VCaP (cell line): ENCODE data around the gene CARM1.

Source experiments
- H3K27ac ChIP-seq: fragments of 450-650 bp; 2 replicates; pipeline ENCODE4 v1.5.1; 2017
- TF ChIP-seq, protein P1 (sequence below): fragments of 450-650 bp; conservative IDR thresholded peaks from 2 replicates; pipeline ENCODE4 v1.5.1; 2017; ENCODE audit warnings: mild to moderate bottlenecking, moderate library complexity

The CARM1 gene

DNA sequence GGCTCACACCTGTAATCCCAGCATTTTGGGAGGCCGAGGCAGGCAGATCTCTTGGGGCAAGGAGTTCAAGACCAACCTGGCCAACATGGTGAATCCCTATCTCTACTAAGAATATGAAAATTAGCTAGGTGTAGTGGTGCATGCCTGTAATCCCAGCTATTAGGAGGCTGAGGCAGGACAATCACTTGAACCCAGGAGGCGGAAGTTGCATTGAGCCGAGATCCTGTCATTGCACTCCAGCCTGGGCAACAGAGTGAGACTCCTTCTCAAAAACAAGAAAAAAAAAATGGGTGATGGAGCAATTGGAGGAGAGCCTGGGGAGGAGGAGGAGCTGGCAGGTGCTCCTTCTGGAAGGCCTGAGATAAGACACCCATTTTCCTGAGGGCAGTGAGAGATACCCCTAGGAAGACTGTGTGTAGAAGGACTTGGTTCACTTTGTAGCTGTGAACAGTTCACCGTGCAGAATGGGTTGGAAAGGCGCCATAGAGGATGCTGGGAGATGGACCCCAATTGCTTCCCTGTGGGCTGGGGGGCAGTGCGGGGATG is 8.7 kb upstream of the CARM1 start:
- TF ChIP-seq, protein P1, sequence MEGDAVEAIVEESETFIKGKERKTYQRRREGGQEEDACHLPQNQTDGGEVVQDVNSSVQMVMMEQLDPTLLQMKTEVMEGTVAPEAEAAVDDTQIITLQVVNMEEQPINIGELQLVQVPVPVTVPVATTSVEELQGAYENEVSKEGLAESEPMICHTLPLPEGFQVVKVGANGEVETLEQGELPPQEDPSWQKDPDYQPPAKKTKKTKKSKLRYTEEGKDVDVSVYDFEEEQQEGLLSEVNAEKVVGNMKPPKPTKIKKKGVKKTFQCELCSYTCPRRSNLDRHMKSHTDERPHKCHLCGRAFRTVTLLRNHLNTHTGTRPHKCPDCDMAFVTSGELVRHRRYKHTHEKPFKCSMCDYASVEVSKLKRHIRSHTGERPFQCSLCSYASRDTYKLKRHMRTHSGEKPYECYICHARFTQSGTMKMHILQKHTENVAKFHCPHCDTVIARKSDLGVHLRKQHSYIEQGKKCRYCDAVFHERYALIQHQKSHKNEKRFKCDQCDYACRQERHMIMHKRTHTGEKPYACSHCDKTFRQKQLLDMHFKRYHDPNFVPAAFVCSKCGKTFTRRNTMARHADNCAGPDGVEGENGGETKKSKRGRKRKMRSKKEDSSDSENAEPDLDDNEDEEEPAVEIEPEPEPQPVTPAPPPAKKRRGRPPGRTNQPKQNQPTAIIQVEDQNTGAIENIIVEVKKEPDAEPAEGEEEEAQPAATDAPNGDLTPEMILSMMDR: no peak
- peak overlapping the region; percentile 44; the same call in 1 of the 2 replicates for H3K27ac ChIP-seq

DNA sequence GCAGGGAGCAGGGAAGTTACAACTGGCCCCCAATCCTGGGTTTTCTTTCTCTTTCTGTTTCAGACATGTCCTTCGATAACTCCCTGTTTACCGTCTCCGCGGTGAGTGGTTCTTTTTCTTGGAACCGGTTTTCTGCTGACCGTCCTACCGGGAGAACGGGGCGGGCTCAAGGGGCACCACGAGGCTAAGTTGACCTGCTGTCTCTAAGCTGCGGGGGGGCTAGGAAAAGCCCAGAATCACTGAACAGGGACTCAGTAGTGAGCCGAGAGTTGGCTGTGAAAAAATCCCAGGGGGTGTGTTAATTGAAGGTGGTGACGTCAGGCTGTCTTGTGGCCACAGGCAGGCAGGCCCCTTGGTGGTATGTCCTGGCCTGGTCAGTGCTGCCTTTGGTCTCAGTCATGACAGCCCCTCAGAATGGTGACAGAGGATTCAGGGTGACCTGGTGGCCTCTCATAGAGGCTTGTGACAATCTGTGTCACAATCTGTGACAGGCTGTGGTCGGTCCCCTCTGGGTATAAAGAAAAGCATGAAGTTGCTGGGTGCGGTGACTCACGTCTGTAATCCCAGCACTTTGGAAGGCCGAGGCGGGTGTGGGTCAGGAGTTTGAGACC is 8.1 kb upstream of the CARM1 start:
- peak overlapping the region; percentile 44; the same call in 1 of the 2 replicates for H3K27ac ChIP-seq
- TF ChIP-seq, protein P1: no peak

DNA sequence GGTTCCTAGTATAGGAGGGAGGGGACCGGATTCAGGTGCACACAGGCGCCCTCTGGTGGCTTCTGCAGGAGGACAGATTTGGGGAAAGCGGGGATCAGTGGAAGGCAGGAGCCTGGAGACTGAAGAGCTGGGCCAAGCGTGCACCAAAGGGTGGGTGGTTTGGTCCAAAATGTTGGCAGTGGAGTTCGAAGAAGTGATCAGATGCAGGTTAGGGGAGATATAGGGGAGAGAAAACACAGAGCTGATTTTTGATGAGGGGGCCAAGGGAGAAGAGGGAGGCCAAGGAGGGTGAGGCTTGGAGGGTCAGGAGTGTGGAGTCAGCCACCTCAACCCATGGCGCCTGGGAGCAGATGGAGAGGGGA is 6.8 kb upstream of the CARM1 start:
- TF ChIP-seq, protein P1: peak; percentile 87
- no peak overlapping the region for H3K27ac ChIP-seq

DNA sequence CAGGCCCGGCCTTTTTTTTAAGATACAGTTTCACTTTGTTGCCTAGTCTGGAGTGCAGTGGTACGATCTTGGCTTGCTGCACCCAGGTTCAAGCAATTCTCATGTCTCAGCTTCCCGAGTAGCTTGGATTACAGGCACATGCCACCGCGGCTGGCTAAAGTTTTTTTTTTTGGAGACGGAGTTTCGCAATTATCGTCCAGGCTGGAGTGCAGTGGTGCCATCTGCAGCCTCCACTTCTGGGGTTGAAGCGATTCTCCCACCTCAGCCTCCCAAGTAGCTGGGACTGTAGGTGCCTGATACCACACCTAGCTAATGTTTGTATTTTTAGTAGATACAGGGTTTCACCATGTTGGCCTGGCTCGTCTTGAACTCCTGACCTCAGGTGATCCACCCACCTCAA is 4.9 kb upstream of the CARM1 start:
- no peak overlapping the region for H3K27ac ChIP-seq
- TF ChIP-seq, protein P1: no peak

DNA sequence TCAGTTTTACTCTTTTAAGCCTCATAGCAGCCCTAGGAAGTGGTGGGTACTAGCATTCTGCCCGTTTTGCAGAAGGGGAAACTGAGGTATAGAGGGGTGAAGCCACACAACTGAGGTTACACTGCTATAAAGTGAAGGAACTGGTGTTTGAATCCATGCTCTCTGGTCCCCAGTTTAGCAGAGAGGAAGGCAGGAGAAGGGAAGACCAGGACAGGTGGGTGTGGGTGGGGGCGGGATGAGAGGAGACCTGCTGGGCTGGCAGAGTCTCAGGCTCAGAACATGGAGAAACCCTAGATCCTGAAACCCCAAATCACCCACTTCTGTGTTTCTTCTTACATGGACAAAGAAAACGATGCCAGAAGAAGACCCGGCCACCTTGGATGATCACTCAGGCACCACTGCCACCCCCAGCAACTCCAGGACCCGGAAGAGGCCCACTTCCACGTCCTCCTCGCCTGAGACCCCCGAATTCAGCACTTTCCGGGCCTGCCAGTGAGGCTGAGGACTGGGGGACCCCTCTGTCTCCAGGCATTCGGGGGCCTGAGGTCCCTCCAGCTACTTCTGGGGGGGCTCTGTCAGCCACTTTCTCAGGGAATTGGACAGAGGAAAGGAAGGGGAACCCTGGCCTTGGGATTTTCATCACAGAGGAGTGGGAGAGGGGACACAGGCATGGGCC is 2.3 kb upstream of the CARM1 start:
- TF ChIP-seq, protein P1: no peak
- no peak overlapping the region for H3K27ac ChIP-seq

DNA sequence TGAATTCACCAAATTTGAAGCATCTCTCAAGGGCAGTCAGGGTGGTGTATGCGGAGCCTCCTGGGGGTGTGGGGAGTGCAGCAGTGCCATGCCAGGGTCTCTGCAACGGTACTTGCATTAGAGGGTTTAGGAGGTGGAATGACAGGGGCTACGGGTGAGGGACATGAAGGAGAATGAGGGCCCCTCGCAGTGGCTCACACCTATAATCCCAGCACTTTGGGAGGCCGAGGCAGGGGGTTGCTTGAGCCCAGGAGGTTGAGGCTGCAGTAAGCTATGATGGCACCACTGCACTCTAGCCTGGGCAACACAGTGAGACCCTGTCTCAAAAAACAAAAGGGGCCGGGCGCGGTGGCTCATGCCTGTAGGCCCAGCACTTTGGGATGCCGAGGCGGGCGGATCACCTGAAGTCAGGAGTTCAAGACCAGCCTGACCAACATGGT is 1.5 kb upstream of the CARM1 start:
- H3K27ac ChIP-seq: peak overlapping the region; percentile 68

DNA sequence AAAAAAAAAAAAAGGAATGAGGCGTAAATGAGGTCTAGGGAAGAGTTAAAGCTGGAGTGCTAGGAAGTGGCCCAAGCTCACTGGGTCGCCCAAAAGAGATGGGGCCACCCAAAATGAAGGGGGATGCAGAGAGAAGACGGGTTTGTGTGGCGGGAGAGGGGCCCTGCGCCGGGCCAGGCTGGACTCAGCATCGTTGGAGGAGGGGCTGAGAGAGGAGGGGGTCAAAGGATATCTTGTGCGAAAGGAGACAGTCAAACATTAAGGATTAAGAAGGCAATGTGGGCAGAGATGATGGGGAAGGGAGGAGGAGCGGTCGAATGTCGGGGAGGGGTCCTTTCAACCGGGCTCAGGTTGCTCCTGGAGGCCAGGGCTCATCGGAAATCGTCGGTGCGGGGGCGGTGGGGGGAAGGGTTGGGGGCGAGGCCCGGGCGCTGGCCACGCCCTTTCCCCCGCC is 825 bp upstream of the CARM1 start:
- H3K27ac ChIP-seq: peak overlapping the region; percentile 68
- TF ChIP-seq, protein P1: no peak
